Midbrain (tissue), 1 donor: Measurements from ENCODE around the gene FAM240A.

Experiments used
- DNase-seq: peaks from one replicate; lab custom pipeline; 2025; lab: John Stamatoyannopoulos, UW

FAM240A gene

DNA sequence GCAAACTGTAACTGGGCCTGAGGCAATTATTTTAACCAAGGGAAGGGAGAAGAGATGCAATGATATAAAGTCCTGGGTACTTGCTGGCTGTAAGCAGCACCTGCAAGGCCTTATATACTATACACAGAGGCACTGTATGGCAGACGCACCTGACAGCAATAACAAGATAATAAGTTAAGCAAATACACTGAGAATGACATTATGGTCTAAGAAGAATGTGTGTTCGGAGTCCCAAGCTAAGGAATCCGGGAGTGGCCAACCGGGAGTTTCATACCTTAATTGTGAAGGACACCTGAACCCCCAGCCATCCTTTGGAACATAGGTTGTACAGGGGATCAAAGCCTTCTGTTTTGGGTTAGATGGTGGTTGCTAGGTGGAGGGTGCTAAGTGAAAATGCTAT lies 13.7 kb downstream of the FAM240A start:
- no peak for DNase-seq

DNA sequence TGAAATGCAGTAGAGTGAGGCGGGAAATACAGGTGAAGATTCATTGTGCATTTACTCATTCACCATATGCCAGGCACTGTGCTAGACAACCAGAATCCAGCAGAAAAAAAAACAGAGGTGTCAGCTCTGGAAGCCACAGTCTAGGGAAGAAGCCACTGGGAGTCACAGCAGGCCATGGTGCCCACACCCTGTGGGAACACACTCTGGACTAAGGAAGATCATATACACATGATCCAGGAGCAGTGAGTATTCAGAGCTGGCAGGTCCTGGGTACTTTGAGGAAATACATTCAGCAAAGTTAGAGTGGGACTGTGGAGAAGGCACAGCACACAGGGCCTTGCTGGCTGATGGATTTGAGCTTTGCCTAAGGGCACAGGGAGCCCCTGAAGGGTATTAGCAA lies 14.8 kb downstream of the FAM240A start:
- DNase-seq = no peak

DNA sequence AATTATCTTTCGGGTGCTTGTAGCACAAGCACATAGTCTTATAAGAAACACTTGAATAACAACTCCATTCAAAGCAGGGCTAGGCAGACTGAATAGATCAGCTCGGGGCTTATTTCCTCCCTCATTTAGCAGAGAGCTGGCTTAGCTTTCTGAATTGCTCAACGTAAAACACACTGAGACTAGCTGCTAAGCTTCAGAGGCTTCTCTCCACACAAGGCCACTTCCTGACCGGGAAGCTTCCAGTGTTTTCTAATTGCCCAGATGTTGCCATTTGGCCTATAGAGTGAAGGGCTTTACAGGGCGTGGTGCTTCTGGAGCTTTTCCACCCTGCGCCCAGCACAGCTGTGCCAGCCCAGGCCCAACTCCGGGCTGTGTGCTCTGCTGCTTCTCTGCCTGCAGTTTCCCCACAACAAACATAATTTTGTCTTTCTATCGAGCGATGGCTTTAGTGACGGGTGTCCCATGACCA lies 16.6 kb downstream of the FAM240A start:
- peak; percentile 48 for DNase-seq

DNA sequence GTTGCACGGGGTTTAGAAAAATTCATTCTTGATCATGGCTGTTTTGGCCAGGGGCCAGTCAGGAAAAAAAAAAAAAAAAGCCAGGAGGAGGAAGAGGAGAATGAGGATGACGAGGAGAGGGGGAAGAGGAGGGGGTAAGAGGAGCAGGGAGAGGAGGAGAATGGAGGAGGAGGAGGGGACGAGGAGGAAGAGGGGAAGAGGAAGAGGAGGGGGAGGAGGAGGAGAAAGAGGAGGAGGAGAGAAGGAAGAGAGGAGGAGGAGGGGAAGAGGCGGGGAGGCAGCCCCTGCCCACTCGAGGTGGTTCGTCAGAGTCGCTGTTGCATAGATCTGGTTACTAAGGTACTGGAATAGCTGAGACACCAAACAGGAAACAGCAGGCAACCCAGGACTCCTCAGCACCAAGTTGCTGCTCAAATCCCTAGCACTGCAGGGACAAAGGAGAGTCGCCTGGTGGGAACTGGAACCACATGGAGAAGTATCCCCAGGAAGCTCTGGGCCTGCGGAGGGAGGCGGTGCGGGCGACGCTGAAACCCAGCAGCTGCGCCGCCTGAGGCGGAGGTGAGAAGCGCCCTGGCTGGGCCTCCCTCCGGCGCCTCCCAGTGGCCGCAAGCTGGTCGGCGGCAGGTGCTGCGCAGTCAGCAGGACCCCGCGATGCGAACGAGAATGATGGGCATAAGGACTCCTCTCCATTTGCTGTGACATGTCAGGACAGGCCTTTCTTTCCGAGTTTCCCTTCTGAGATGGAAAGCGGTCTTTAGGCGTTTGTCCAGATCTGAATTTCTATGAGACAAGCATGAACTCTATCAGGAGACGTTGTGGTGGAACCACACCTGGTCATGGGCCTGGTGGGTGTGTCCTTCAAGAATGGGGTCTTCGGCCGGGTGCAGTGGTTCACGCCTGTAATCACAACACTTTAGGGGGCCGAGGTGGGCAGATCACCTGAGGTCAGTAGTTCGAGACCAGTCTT lies 17.5 kb downstream of the FAM240A start:
- DNase-seq = peak; percentile 76

DNA sequence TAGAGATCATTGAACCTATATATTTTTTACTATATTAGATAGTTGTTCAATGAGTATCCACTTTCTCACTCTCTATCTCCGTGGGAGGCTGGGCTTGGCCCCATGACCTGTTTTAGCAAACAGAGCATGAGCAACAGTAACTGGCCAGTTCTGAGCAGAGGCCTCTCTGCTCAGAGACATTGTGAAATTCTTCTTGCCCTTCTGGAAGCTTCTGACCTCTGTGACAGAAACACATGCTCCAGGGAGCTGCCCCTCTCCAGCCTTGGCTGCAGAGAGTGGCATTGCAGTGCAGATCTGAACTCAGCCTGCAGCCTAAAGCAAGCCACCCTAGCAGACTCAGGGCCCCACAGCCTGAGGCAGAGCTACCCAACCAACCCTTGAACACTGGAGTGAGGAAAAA lies 20.5 kb downstream of the FAM240A start:
- DNase-seq = no peak

DNA sequence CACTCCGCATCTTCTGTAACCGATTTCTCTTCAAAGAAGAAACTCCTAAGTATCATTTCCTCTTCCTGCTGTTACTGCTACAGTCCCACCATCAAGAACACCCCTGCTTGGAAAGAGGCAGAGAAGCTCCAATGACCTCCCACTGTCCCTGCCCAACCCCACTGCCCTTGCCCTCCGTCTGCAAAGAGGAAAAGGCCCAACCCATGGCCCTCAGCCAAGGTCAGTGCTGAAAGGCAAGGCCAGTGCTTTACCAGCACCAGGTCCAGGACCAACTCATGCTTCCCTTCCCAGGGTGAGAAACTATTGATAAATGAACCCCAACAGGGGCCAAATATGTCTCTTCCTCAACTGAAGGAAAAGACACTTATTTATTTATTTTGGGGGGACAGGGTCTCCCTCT lies 22.5 kb downstream of the FAM240A start:
- no peak for DNase-seq

DNA sequence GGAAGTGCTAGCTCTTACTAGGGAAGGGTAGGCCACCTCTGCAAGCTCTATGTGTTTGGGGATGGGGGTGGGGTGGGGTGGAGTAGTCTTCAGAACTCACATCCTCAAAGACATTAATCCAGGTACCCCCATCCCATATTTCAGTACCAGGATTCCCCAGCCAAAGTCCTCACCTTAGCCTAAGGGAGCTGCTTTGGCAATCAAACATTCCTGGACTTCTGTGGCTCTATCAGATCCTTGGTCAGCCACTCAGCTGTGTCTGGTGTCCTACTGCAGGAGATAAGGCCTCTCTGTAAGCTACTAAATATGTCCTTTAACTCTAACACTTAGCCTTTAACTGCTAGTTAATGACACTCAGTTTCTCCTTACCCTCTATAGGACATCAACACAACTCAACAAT lies 26.9 kb downstream of the FAM240A start:
- no peak for DNase-seq

DNA sequence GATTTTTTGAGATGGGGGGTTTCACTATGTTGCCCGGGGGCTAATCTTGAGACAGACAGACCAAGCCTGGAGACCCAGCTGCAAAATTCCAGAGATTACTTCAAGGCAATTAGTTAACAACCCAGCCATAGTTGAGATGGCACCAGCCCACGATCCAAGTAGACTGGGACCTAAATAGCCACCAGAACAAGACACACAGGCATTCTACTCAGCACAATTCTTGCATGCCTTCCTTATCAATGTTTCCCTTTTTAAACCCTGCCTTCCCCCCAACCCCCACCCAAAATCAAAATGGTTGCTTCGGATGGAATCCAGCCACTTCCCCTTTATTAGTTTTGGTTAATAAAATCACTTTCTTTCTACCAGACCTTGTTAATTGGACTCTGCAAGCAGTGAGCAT lies 28.6 kb downstream of the FAM240A start:
- no peak for DNase-seq

DNA sequence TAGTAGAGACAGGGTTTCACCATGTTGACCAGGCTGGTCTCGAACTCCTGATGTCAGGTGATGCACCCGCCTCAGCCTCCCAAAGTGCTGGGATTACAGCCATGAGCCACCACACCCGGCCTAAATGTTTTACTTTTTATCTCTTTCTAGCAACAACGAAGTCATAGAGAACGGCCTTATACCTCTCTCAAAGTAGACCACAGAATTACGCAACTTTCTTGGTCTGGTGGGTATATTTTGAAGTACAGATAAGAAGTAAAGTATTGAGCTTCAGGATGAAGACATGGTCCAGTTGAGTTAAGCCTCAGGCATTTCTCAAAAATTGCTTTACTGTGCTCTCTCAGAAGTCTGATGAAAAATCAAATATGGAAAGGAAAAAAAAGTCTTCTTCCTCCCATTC lies 30.6 kb downstream of the FAM240A start:
- no peak for DNase-seq

DNA sequence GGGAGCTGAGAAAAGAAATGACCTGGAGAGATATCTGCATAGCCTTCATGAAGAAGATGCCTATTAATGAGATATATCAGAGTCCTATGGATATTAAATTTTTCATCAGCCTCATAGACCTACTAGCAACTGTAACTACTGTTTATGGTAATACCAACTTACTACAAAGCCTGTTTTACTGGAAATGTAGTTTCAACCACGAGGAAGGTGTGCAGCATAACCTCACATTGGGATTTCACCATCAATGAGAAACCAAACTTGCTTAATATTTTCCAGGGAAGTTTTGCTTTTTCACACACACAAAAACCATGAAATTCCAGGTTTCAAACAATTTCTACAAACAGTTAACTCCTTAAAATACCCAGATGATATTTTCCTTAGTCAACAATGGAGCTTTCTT lies 31.4 kb downstream of the FAM240A start:
- no peak for DNase-seq

DNA sequence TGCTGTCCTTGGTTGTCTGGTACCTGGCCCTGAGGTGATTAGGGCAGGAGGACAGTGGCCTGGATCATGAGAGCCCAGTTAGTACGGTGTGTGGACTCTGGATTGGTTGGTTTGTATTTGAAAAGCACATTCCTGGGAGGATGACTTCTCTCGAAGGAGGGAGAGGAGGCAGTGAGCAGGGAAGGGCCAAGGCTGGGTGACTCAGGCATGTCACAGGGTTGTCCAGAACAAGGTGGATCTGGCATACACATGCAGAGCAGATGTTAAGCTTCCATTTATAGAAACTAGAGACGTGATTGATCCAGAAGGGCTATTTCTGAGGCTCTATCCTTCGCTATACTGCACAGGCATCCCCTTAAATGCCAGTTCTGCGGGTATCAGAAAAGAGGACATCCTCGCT lies 34.4 kb downstream of the FAM240A start:
- no peak for DNase-seq

DNA sequence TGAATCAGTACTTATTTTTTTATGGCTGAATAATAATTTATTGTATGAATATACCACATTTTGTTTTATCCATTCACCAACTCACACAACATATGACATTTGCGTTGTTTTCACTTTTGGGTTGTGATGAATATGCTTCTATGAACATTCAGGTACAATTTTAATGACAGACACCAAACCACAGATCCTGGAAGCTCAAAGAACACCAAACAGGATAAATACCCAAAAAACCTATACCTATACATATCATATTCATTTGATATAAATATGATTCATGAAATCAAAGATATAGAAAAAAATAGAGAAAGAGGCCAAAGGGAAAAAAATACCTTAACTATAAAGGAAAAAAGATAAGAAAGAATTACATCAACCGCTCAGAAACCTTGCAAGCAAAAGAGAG lies 35.8 kb downstream of the FAM240A start:
- no peak for DNase-seq

DNA sequence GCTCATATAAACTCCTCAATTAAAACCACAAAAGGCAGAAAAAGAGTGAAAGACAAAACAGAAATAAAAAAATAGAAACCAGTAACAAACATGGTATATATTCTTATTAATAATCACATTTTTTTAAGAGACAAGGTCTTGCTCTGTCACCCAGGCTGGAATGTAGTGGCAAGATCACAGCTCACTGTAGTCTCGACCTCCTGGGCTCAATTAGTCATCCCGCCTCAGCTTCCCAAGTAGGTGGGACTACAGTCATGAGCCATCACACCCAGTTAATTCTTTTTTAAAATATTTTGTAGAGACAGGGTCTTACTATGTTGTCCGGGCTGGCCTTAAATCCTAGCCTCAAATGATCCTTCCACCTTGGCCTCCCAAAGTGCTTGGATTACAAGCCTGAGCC lies 37.1 kb downstream of the FAM240A start:
- no peak for DNase-seq

DNA sequence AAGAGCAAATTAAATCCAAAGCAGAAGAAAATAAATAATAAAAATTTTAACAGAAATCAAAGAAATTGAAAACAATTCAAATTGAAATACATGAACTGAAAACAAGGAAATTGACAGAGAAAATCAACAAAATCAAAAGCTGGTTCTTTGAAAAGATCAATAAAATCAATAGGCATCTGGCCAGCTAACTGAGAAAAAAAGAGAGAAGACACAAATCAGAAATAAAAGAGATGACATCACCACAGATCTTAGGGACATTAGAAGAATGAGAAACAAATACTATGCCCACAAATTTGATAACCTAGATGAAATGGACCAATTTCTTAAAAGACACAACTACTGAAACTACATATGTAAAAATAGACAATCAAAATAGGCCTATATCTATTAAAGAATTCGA lies 38.8 kb downstream of the FAM240A start:
- DNase-seq = no peak

DNA sequence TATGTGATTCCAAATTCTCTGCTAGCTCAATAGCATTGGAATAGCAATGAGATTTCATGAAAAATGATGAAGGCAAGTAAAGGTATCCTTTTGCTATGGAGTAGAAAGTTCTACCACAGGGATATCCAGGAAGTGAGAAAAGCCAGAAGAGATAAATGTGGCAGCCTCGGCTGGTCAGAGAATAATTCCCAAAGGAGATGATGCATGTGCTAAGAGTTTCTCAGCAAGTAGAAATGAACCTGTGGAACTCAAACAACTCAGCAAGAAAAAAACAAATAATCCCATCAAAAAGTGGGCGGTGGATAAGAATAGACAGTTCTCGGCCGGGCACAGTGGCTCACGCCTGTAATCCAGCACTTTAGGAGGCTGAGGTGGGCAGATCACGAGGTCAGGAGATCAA lies 42.9 kb downstream of the FAM240A start:
- DNase-seq = no peak

DNA sequence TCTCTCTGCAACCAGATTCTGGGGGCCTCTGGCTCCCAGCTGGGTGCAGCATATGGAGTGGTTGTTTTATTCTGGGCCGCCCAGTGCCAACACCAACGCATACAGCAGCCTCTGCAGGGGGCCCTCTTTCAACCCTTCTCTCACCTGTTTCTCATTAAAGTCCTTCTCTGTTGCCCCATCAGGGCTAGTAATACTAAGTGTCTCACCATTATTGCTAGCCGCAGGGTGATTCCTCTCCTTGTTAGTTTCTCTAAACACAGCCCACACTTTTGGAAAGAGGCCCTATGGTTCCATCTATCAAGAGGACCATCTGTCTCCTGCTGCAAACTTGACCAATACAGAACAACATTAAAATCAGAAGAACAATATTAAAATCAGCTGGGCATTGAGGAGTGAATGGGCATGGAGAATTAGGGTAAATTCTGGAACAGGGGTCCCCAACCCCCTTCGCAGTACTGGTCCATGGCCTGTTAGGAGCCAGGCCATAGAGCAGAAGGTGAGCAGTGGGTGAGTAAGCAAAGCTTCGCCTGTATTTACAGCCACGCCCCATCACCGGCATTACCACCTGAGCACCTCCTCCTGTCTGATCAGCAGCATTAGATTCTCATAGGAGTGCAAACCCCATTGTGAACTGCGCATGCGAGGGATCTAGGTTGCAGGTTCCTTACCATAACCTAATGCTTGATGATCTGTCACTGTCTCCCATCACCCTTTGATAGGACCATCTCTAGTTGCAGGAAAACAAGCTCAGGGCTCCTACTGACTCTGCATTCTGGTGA lies 44.6 kb downstream of the FAM240A start:
- no peak for DNase-seq

DNA sequence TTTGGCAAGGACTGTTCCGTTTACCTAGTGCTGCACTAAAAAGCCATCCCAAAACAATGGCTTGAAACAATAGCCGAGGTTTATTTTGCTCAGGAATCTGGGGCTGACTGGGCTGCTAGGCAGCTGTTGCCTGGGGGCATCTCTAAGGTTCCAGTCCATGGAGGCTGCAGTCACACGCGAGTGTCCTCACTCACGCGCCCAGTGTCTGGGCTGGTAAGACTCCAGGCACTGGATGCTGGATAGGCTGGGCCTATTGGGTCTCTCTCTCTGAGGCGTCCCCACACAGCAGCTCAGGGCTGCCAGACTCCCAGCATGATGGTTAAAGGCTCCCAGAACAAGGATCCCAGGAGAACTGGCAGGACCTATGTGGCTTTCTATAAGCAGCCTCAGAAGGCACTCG lies 47.0 kb downstream of the FAM240A start:
- no peak for DNase-seq

DNA sequence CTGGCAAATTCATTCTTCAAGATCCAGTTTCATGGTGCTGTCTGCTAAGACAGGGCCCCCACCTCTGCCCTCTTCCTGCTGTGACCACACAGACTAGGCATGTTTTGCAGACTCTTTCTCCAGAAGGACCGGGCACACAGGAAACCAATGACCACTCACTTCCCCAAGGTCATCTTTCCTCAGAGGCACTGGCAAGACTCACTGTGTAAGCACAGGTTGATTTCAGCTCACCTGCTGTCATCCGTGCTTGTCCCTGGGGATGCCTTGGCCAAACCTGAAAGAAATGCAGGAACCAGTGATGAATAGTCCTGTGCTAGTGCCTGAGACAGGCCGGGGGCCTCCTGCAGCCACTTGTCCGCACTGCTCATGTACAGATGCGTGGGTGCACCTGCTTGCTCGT lies 47.7 kb downstream of the FAM240A start:
- no peak for DNase-seq

DNA sequence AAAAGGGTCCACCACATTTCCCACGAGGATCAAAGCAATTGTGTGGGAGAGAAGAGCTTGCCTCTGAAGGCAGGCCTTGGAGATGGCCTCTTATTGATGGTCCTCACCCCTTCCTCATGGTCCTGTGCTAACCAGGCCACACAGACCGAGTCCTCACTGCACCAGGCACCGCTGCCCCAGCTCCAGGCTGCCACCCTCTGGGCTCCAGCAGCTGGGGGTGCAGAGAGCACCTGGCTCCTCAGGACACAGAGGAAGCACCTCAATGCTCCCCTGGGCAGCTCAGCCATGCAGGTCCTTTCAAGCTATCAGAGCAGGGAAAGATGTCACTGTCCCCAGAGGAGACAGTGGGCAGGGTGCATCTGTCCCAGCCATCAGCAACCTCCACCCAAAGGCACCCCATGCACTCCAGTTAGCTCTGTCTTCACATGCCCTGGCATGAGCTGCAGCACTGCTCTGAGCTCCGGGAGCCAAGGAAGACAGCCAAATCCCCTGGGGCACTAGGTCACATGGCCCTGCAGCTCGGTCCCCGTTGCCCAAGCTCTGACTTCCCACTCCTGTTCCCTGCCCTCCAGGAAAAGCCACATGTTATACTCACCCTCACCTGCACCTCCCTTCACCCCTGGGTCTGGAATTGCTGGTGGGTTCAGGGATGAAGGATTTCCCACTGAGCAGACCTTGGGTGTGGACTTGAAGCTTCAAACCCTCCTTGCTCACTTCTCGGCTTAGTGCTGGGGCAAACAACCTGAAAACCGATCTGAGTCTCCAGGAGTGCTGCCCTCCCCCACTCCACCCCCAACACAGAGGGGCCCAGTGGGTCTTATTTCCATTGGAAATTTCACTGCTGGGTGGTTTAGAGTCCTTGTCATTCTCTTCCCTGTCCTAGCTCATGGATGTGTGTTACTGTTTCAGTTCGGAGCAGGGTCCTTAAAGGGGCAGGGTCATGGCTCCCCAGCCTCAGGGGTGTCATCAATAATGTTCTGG lies 48.5 kb downstream of the FAM240A start:
- DNase-seq = no peak

DNA sequence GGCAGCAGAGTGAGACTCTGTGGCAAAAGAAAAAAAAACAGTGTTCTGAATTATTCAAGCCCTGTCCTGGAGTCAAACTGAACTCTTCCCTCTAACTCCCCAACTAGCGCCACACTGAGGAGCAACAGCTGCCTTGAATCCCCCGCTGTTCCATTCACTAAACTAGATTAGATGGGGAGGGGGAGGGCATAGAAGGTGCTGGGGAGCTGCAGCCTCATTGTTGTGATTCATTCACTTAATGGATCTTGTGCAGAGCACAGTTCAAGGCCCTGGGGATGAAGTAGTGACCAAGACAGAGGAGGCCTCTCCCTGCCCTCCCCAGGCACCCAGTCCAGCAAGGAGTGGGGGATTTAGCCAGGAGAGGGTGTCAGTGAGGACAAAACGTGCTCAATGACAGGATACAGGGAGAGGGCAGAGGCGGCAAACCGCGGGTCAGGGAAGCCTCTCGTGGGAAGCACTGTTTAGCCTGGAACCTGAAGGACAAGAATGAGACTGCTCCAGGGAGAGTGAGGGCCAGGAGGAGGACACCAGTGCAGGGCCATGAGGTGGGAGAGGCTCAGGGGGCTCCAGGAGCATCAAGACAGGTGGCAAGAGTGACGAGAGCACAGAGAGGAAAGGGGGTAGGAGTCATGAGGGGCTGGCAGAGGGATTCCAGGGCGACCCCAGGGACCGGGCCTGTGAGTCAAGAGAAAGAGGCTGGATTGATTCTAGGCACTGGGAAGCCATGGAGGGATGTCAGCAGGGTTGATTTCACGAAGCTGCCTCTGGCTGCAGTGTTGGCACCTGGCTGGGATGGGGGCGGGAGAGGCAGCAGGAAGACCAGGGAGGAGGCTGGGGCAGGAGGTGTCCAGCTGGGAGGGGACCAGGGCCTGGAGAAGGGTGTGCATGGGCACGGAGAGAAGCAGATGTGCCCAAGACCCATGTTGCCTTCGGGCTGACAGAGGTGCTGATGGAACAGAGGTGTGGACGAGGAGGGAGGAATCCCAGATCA lies 49.7 kb downstream of the FAM240A start:
- DNase-seq = no peak
